ENCODE results near the gene GALNT15. TPM values are rescaled to one million over a fixed set of nuclear protein-coding genes. Genes with fewer than 3 reads are reported as not detected.

GALNT15 gene
- not detected for total RNA-seq

- no peaks in the 10 kb centered on the region for H3K9me3 Mint-ChIP-seq
- no peak within 1 kb of the TSS for H3K27ac Mint-ChIP-seq
- H3K4me1 Mint-ChIP-seq = no peaks in the 10 kb centered on the region
- H3K27me3 Mint-ChIP-seq = peaks cover 29% of the 10 kb centered on the region
- POLR2A ChIA-PET = no interaction called here
- no peak for DNase-seq
- no peaks in the 10 kb centered on the region for H3K36me3 Mint-ChIP-seq (ENCODE audit: low read depth)
- CTCF ChIA-PET = interaction anchor here (1.0 kb wide), 1 partner anchor 125 kb away, joined by 3 read pairs; no protein-coding TSS in a partner anchor
- no peak within 1 kb of the TSS for H3K4me3 Mint-ChIP-seq
Observed at GRCh38 chr3:16174389-16174788, at the start of gene GALNT15. Gene GALNT15, plus strand, starts transcription at chr3:16174680. Its CDS starts 472 bp downstream, at chr3:16175152.

- H3K9me3 Mint-ChIP-seq = no peaks in the 10 kb centered on the region
- no peak overlapping the region for H3K27ac Mint-ChIP-seq
- POLR2A ChIA-PET = no interaction called here
- DNase-seq = no peak
- H3K36me3 Mint-ChIP-seq (ENCODE audit: low read depth) = no peaks in the 10 kb centered on the region
- H3K27me3 Mint-ChIP-seq = no peaks in the 10 kb centered on the region
- H3K4me3 Mint-ChIP-seq = no peak overlapping the region
- CTCF ChIA-PET = no interaction called here
- no peaks in the 10 kb centered on the region for H3K4me1 Mint-ChIP-seq
Observed at GRCh38 chr3:16126634-16127033, 47.8 kb upstream of the GALNT15 start.

- H3K9me3 Mint-ChIP-seq = no peaks in the 10 kb centered on the region
- ChIA-PET POLR2A (no interaction called here), CTCF (no interaction called here)
- DNase-seq = no peak
- no peaks in the 10 kb centered on the region for H3K4me1 Mint-ChIP-seq
- no peaks in the 10 kb centered on the region for H3K27me3 Mint-ChIP-seq
- H3K4me3 Mint-ChIP-seq = no peak overlapping the region
- H3K36me3 Mint-ChIP-seq (ENCODE audit: low read depth) = no peaks in the 10 kb centered on the region
- H3K27ac Mint-ChIP-seq = no peak overlapping the region
Observed at GRCh38 chr3:16127249-16127648, 47.2 kb upstream of the GALNT15 start.

GRCh38 chr3:16130066-16130465, 44.4 kb upstream of the GALNT15 start:
- H3K27ac Mint-ChIP-seq = no peak overlapping the region
- no peaks in the 10 kb centered on the region for H3K36me3 Mint-ChIP-seq (ENCODE audit: low read depth)
- no peak for DNase-seq
- ChIA-PET POLR2A (no interaction called here), CTCF (no interaction called here)
- H3K4me1 Mint-ChIP-seq = no peaks in the 10 kb centered on the region
- peaks cover 3% of the 10 kb centered on the region for H3K27me3 Mint-ChIP-seq
- H3K9me3 Mint-ChIP-seq = no peaks in the 10 kb centered on the region
- H3K4me3 Mint-ChIP-seq = no peak overlapping the region

GRCh38 chr3:16132190-16132589, 42.3 kb upstream of the GALNT15 start:
- Mint-ChIP-seq H3K27ac (no peak overlapping the region), H3K9me3 (no peaks in the 10 kb centered on the region), H3K4me3 (no peak overlapping the region), H3K27me3 (peaks cover 3% of the 10 kb centered on the region), H3K36me3 (ENCODE audit: low read depth) (no peaks in the 10 kb centered on the region), H3K4me1 (no peaks in the 10 kb centered on the region)
- CTCF ChIA-PET = interaction anchor here (1.2 kb wide), 1 partner anchor 46 kb away, joined by 3 read pairs; no protein-coding TSS in a partner anchor
- no peak for DNase-seq
- POLR2A ChIA-PET = no interaction called here

- Mint-ChIP-seq H3K4me3 (no peak overlapping the region), H3K27me3 (peaks cover 3% of the 10 kb centered on the region), H3K36me3 (ENCODE audit: low read depth) (no peaks in the 10 kb centered on the region), H3K4me1 (no peaks in the 10 kb centered on the region), H3K27ac (no peak overlapping the region), H3K9me3 (no peaks in the 10 kb centered on the region)
- POLR2A ChIA-PET = no interaction called here
- no peak for DNase-seq
- CTCF ChIA-PET = interaction anchor here (1.2 kb wide), 1 partner anchor 45 kb away, joined by 3 read pairs; no protein-coding TSS in a partner anchor
Observed at GRCh38 chr3:16132928-16133327, 41.6 kb upstream of the GALNT15 start.

- POLR2A ChIA-PET = no interaction called here
- no peaks in the 10 kb centered on the region for H3K9me3 Mint-ChIP-seq
- H3K4me3 Mint-ChIP-seq = no peak overlapping the region
- CTCF ChIA-PET = no interaction called here
- H3K4me1 Mint-ChIP-seq = no peaks in the 10 kb centered on the region
- no peak overlapping the region for H3K27ac Mint-ChIP-seq
- peaks cover 3% of the 10 kb centered on the region for H3K27me3 Mint-ChIP-seq
- no peaks in the 10 kb centered on the region for H3K36me3 Mint-ChIP-seq (ENCODE audit: low read depth)
- DNase-seq = no peak
Observed at GRCh38 chr3:16134173-16134928, 40.1 kb upstream of the GALNT15 start.

- CTCF ChIA-PET = no interaction called here
- Mint-ChIP-seq H3K9me3 (no peaks in the 10 kb centered on the region), H3K4me3 (no peak overlapping the region), H3K27me3 (peaks cover 3% of the 10 kb centered on the region), H3K27ac (no peak overlapping the region), H3K4me1 (no peaks in the 10 kb centered on the region), H3K36me3 (ENCODE audit: low read depth) (no peaks in the 10 kb centered on the region)
- DNase-seq = no peak
- POLR2A ChIA-PET = no interaction called here
Observed at GRCh38 chr3:16136055-16136454, 38.4 kb upstream of the GALNT15 start.

GRCh38 chr3:16137044-16137443, 37.4 kb upstream of the GALNT15 start:
- Mint-ChIP-seq H3K27ac (no peak overlapping the region), H3K4me3 (no peak overlapping the region), H3K9me3 (no peaks in the 10 kb centered on the region), H3K4me1 (no peaks in the 10 kb centered on the region), H3K36me3 (ENCODE audit: low read depth) (no peaks in the 10 kb centered on the region), H3K27me3 (peaks cover 3% of the 10 kb centered on the region)
- POLR2A ChIA-PET = no interaction called here
- CTCF ChIA-PET = no interaction called here
- no peak for DNase-seq

- POLR2A ChIA-PET = no interaction called here
- no peaks in the 10 kb centered on the region for H3K9me3 Mint-ChIP-seq
- H3K27ac Mint-ChIP-seq = no peak overlapping the region
- H3K27me3 Mint-ChIP-seq = peaks cover 2% of the 10 kb centered on the region
- no peaks in the 10 kb centered on the region for H3K4me1 Mint-ChIP-seq
- DNase-seq = no peak
- CTCF ChIA-PET = interaction anchor here (0.7 kb wide), 1 partner anchor 9 kb away, joined by 3 read pairs; no protein-coding TSS in a partner anchor
- H3K36me3 Mint-ChIP-seq (ENCODE audit: low read depth) = no peaks in the 10 kb centered on the region
- no peak overlapping the region for H3K4me3 Mint-ChIP-seq
Observed at GRCh38 chr3:16137977-16138376, 36.5 kb upstream of the GALNT15 start.

GRCh38 chr3:16140116-16140893, 34.2 kb upstream of the GALNT15 start:
- peaks cover 9% of the 10 kb centered on the region for H3K9me3 Mint-ChIP-seq
- H3K4me1 Mint-ChIP-seq = no peaks in the 10 kb centered on the region
- CTCF ChIA-PET = interaction anchor here (0.7 kb wide), 1 partner anchor 199 kb away, joined by 5 read pairs; no protein-coding TSS in a partner anchor
- POLR2A ChIA-PET = no interaction called here
- no peak for DNase-seq
- H3K27ac Mint-ChIP-seq = no peak overlapping the region
- H3K27me3 Mint-ChIP-seq = peaks cover 2% of the 10 kb centered on the region
- no peak overlapping the region for H3K4me3 Mint-ChIP-seq
- H3K36me3 Mint-ChIP-seq (ENCODE audit: low read depth) = no peaks in the 10 kb centered on the region

GRCh38 chr3:16140894-16141285, 33.6 kb upstream of the GALNT15 start:
- POLR2A ChIA-PET = no interaction called here
- no peak overlapping the region for H3K4me3 Mint-ChIP-seq
- no peaks in the 10 kb centered on the region for H3K4me1 Mint-ChIP-seq
- no peak for DNase-seq
- peaks cover 2% of the 10 kb centered on the region for H3K27me3 Mint-ChIP-seq
- no peaks in the 10 kb centered on the region for H3K36me3 Mint-ChIP-seq (ENCODE audit: low read depth)
- CTCF ChIA-PET = no interaction called here
- H3K27ac Mint-ChIP-seq = no peak overlapping the region
- peaks cover 9% of the 10 kb centered on the region for H3K9me3 Mint-ChIP-seq

- Mint-ChIP-seq H3K4me3 (no peak overlapping the region), H3K36me3 (ENCODE audit: low read depth) (no peaks in the 10 kb centered on the region), H3K4me1 (peaks cover 6% of the 10 kb centered on the region), H3K27me3 (peaks cover 2% of the 10 kb centered on the region), H3K27ac (no peak overlapping the region), H3K9me3 (peaks cover 9% of the 10 kb centered on the region)
- CTCF ChIA-PET = no interaction called here
- DNase-seq = no peak
- POLR2A ChIA-PET = no interaction called here
Observed at GRCh38 chr3:16142350-16143025, 32.0 kb upstream of the GALNT15 start.
